Stimulated activated CD4-positive, alpha-beta T cell treated with anti-CD3 and anti-CD28 coated beads, Interleukin-1b, Interleukin-23, amount 100 ng/mL, for 24 hours (primary cell): ENCODE results near the gene TMEM107.

Source experiments
- DNase-seq, 4 experiments: peaks; one replicate each; pipeline ENCODE4 v3.0.0-alpha.2; 2020; ENCODE audit warnings: low read depth in 4 of 4, low spot score in 1 of 4

Gene TMEM107

GRCh38 chr17:8151641-8152111 lies 24.5 kb downstream of the TMEM107 start:
- DNase-seq: no peak

GRCh38 chr17:8151120-8151640 lies 25.0 kb downstream of the TMEM107 start:
- peak; percentile 71 to 83 (median 78) for DNase-seq

- DNase-seq: no peak
Observed at GRCh38 chr17:8150194-8151119, 25.7 kb downstream of the TMEM107 start.

GRCh38 chr17:8149419-8150193 lies 26.6 kb downstream of the TMEM107 start:
- DNase-seq: no peak

- no peak for DNase-seq
Observed at GRCh38 chr17:8148560-8148959, 27.6 kb downstream of the TMEM107 start.

- no peak for DNase-seq
Observed at GRCh38 chr17:8147805-8148404, 28.3 kb downstream of the TMEM107 start.

- no peak for DNase-seq
Observed at GRCh38 chr17:8147141-8147804, 28.9 kb downstream of the TMEM107 start.

GRCh38 chr17:8146381-8147140 lies 29.6 kb downstream of the TMEM107 start:
- no peak for DNase-seq

GRCh38 chr17:8145811-8146210 lies 30.4 kb downstream of the TMEM107 start:
- DNase-seq: no peak

- DNase-seq: no peak
Observed at GRCh38 chr17:8144401-8145231, 31.6 kb downstream of the TMEM107 start.

GRCh38 chr17:8143581-8144400 lies 32.4 kb downstream of the TMEM107 start:
- DNase-seq: no peak

GRCh38 chr17:8142887-8143580 lies 33.1 kb downstream of the TMEM107 start:
- no peak for DNase-seq

- DNase-seq: no peak
Observed at GRCh38 chr17:8142158-8142886, 33.9 kb downstream of the TMEM107 start.

GRCh38 chr17:8141741-8142140 lies 34.4 kb downstream of the TMEM107 start:
- no peak for DNase-seq

GRCh38 chr17:8141045-8141444 lies 35.1 kb downstream of the TMEM107 start:
- DNase-seq: no peak

- no peak for DNase-seq
Observed at GRCh38 chr17:8140065-8141029, 35.8 kb downstream of the TMEM107 start.
